Measurements from ENCODE around the gene MTG1.
"Not testable (repeated sequence)": the region's sequence is repeated elsewhere in the genome, so short reads cannot be mapped to it uniquely, and the experiment has no call there.

The MTG1 gene

GRCh38 chr10:133421336-133422222 is 27.6 kb downstream of the MTG1 start:
- DNase-seq (ENCODE audit: low read depth) = no peak
- no peak overlapping the region for H3K4me3 ChIP-seq (ENCODE audit: low read depth, low read length)

DNA sequence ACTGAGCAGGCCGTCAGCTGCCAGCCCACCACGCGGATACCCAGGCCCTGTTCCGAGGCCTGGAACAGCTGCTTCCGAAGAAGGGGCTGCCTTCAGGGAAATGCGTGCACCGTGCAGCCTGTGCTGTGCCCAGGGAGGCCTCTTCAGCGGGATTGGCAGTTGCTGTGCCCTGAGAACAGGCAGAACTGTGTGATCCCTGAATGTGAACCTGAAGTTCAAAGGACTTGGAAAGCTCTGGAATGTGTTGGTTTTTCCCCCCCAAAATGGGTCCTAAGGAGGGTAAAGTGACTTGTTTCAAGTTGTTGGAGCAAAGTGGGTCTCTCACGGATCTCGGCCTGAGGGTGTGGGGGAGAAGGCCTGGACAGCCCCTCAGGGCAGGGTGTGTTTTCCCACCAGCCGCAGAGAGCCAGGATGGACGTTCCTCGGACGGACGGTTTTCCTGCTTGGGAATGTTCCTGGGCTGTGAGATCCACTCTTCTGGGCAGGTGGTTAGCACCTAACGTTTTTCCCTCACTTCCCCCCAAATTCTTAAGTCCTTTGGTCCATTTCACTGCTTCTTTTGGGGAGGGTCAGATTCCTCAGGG is 28.4 kb downstream of the MTG1 start:
- TF ChIP-seq, protein P1, sequence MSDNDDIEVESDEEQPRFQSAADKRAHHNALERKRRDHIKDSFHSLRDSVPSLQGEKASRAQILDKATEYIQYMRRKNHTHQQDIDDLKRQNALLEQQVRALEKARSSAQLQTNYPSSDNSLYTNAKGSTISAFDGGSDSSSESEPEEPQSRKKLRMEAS (IDR thresholded peaks at IDR 0.05; ENCODE audit: low read depth, low read length) = no peak
- no peak for TF ChIP-seq POLR2A (IDR thresholded peaks at IDR 0.05; ENCODE audit: extremely low read depth, insufficient read length)
- TF ChIP-seq MYC (IDR thresholded peaks at IDR 0.05; ENCODE audit: low read depth, low read length) = no peak
- TF ChIP-seq CTCF (IDR thresholded peaks at IDR 0.05; ENCODE audit: low read depth, low read length) = no peak
- DNase-seq (ENCODE audit: low read depth) = no peak
- H3K4me3 ChIP-seq (ENCODE audit: low read depth, low read length) = no peak overlapping the region

More at GRCh38 chr10:133421336-133422222, 27.6 kb downstream of the MTG1 start:
- TF ChIP-seq MYC (IDR thresholded peaks at IDR 0.05; ENCODE audit: low read depth, low read length) (no peak), CTCF (IDR thresholded peaks at IDR 0.05; ENCODE audit: low read depth, low read length) (no peak), POLR2A (IDR thresholded peaks at IDR 0.05; ENCODE audit: extremely low read depth, insufficient read length) (no peak)
- TF ChIP-seq, protein P1 (IDR thresholded peaks at IDR 0.05; ENCODE audit: low read depth, low read length) = no peak

GRCh38 chr10:133422807-133423771 is 29.1 kb downstream of the MTG1 start:
- H3K4me3 ChIP-seq (ENCODE audit: low read depth, low read length) = no peak overlapping the region
- TF ChIP-seq, protein P1 (IDR thresholded peaks at IDR 0.05; ENCODE audit: low read depth, low read length) = no peak
- TF ChIP-seq POLR2A (IDR thresholded peaks at IDR 0.05; ENCODE audit: extremely low read depth, insufficient read length) (no peak), CTCF (IDR thresholded peaks at IDR 0.05; ENCODE audit: low read depth, low read length) (no peak), MYC (IDR thresholded peaks at IDR 0.05; ENCODE audit: low read depth, low read length) (no peak)
- no peak for DNase-seq (ENCODE audit: low read depth)

GRCh38 chr10:133424102-133424501 is 30.1 kb downstream of the MTG1 start:
- not testable (repeated sequence) for DNase-seq (ENCODE audit: low read depth); H3K4me3 ChIP-seq (ENCODE audit: low read depth, low read length)

GRCh38 chr10:133424601-133425000 is 30.6 kb downstream of the MTG1 start, which contains the start of gene SPRN:
Gene SPRN (minus strand): TSS chr10:133424625. CDS start chr10:133423681, 944 bp downstream.
- H3K4me3 ChIP-seq (ENCODE audit: low read depth, low read length); DNase-seq (ENCODE audit: low read depth): not testable (repeated sequence)

- not testable (repeated sequence) for H3K4me3 ChIP-seq (ENCODE audit: low read depth, low read length); DNase-seq (ENCODE audit: low read depth)
Observed at GRCh38 chr10:133429571-133429970, 35.6 kb downstream of the MTG1 start.

GRCh38 chr10:133431888-133432613 is 38.1 kb downstream of the MTG1 start:
- not testable (repeated sequence) for H3K4me3 ChIP-seq (ENCODE audit: low read depth, low read length); DNase-seq (ENCODE audit: low read depth)

DNA sequence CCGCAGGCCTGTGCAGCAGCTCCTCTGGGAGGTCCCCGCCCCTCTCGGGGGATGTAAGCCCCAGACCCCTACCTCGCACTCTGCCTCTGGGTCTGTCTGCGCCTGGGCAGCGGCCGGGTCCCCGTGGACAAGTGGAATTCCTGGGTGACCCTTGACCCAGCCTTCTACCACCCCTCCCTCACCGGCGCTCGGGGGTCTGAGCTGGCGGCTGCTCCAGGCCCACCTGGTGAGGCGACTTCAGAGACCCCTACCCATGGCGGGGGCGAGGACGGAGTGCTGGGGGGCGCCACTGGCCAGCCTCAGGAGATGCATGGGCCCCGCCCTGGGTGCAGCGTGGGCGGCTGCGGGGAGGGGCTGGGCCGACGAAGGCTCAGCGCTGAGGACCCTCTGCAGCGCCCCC is 38.8 kb downstream of the MTG1 start:
- H3K4me3 ChIP-seq (ENCODE audit: low read depth, low read length); DNase-seq (ENCODE audit: low read depth): not testable (repeated sequence)

All from NB4 (cell line).